COLO668 (cell line): ENCODE results near the gene XIRP2.

ENCODE experiments used
- DNase-seq: peaks from one replicate; lab custom pipeline; 2025; ENCODE audit not compliant: unreplicated experiment; lab: John Stamatoyannopoulos, UW

Gene XIRP2

GRCh38 chr2:167133614-167134013, 245.3 kb downstream of the XIRP2 start:
- no peak for DNase-seq

- peak; percentile 19 for DNase-seq
Measured at GRCh38 chr2:167134381-167135072, 246.2 kb downstream of the XIRP2 start.

GRCh38 chr2:167135706-167136105, 247.4 kb downstream of the XIRP2 start:
- no peak for DNase-seq

- DNase-seq, result no peak
Measured at GRCh38 chr2:167136879-167137596, 248.8 kb downstream of the XIRP2 start.

GRCh38 chr2:167140330-167140729, 252.1 kb downstream of the XIRP2 start:
- no peak for DNase-seq

- DNase-seq, result no peak
Measured at GRCh38 chr2:167140767-167141166, 252.5 kb downstream of the XIRP2 start.

- DNase-seq, result no peak
Measured at GRCh38 chr2:167142554-167142953, 254.3 kb downstream of the XIRP2 start.

GRCh38 chr2:167144179-167144898, 256.1 kb downstream of the XIRP2 start:
- no peak for DNase-seq

GRCh38 chr2:167147271-167147941, 259.1 kb downstream of the XIRP2 start:
- DNase-seq, result no peak

GRCh38 chr2:167151894-167152293, 263.6 kb downstream of the XIRP2 start:
- DNase-seq, result no peak

- DNase-seq, result no peak
Measured at GRCh38 chr2:167157523-167157922, 269.2 kb downstream of the XIRP2 start.

GRCh38 chr2:167177196-167177595, 288.9 kb downstream of the XIRP2 start:
- no peak for DNase-seq

GRCh38 chr2:167181134-167181533, 292.9 kb downstream of the XIRP2 start:
- DNase-seq, result no peak

GRCh38 chr2:167181688-167182087, 293.4 kb downstream of the XIRP2 start:
- DNase-seq, result no peak

GRCh38 chr2:167182403-167182802, 294.1 kb downstream of the XIRP2 start:
- DNase-seq, result no peak

- no peak for DNase-seq
Measured at GRCh38 chr2:167183931-167184330, 295.7 kb downstream of the XIRP2 start.

GRCh38 chr2:167186465-167186864, 298.2 kb downstream of the XIRP2 start:
- no peak for DNase-seq

- no peak for DNase-seq
Measured at GRCh38 chr2:167187049-167187727, 298.9 kb downstream of the XIRP2 start.

- no peak for DNase-seq
Measured at GRCh38 chr2:167187978-167188967, 300.0 kb downstream of the XIRP2 start.

- DNase-seq, result no peak
Measured at GRCh38 chr2:167190053-167190452, 301.8 kb downstream of the XIRP2 start.
